GM21360 (cell line): ENCODE data around the gene PRKCB.

Experiments
- ATAC-seq: cut with Tn5 transposase; IDR thresholded peaks from one replicate; pipeline ENCODE4 v1.9.1; 2021; ENCODE audit warnings: mild to moderate bottlenecking, moderate library complexity; ENCODE audit not compliant: unreplicated experiment

Gene PRKCB

DNA sequence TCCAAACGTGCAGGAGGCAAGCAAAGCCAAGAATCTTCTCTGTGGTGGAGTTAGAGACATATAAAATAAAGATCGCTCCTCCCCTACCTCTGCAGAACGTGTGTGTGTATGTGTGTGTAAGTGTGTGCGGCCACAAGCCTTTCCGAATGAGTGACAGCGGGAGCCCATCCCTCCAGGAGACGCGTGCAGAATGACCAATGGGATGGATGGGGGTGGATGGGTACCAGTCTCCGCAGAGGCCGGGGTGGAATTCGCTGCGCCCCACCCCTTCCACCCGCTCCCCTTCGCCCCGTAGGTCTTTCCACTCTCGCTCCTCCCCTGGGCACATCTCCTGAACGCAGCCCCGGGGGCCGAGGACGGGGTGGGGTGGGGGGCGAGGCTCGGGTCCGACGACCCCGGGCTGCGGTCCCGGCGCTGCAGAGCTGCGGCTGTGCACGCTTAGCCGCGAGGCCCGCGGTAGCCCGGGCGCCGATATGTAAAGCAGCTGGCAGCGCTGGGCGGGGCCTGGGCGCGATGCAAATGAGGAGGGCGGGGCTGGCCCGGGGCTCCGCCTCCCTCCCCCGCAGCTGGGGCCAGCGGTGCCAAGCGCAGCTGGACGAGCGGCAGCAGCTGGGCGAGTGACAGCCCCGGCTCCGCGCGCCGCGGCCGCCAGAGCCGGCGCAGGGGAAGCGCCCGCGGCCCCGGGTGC is at the start of gene PRKCB:
TSS of gene PRKCB (plus strand) at position 594 of the 688 bp plus-strand sequence.
- peak; percentile 60 for ATAC-seq

DNA sequence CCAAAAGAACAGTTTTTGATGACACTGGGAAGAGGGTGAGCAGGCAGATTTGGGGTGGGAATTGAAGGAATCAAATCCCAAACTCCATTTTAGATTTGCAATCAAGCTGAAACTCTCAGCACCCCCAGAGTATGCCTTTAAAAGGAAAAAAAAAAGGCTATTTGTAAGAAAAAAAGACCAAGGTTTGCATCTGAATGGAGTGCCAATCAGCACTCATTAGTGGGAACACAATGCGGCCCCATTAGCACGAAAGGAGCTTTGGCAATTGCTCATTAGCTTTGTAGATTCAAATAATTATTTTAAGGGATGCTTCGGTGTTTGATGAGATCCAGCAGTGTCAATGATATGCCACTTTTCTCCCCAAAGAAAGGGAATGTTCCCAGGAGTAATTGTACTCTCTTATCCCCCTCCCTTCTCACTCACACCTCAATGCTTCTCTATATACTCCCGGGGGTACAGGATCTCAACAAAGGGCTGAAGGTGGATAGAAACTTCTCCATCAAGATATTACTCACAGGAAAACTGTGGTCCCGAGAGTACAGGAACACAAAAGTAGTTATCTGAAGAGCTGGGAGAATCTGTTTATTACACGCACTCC is 48.7 kb upstream of the PRKCB start:
- no peak for ATAC-seq

DNA sequence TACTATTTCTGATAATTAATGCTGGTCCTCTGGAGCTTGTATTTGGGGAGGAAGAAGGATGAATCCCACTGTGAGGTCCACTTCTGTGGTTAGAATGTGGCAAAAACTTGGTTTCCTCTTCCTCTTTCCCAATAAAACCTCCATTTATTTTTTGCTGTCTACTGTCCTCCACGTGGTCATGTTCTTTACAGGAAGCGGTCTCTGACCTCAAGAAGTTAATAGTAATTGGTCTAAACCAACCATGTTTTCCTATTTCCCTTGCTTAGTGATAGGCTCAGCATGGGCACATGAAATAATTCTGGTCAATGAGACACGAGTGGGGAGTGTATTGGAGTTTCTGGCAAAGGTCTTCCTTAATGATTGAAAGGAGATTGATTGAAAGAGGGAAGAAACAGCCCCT is 47.1 kb upstream of the PRKCB start:
- ATAC-seq = no peak

DNA sequence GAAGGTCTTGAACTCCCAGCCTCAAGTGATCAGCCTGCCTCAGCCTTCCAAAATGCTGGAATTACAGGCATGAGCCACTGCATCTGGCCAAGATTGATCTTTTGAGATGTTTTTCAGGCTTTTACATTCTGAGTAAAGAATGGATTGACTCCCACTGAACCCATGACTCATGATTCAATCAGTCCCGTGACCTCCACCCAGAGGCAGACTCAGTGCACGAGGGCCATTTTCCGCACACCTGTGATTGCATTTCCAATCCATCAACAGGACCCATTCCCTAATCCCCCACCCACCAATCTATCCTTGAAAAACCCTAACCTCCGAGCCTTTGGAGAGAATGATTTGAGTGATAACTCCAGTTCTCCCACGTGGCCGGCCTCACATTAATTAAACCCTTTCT is 40.4 kb upstream of the PRKCB start:
- no peak for ATAC-seq

DNA sequence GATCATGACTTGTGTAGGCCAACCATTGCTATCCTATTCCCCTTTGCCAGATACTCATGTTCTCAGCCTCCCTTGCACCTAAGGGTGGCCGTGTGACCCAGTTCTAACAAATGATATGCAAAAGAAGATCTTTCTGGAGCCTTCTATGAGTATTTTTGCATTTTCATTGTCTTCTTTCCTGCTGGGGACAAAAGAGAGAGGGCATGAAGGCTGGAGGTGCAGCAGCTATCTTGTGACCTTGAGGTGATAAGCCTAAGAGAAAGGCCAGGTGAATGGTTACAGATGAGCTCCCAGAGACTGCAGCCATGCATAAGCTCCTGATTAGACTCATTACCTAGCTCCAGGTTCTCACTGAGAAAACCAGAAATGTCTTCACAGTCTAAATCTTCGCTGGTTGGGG is 38.8 kb upstream of the PRKCB start:
- ATAC-seq = no peak

DNA sequence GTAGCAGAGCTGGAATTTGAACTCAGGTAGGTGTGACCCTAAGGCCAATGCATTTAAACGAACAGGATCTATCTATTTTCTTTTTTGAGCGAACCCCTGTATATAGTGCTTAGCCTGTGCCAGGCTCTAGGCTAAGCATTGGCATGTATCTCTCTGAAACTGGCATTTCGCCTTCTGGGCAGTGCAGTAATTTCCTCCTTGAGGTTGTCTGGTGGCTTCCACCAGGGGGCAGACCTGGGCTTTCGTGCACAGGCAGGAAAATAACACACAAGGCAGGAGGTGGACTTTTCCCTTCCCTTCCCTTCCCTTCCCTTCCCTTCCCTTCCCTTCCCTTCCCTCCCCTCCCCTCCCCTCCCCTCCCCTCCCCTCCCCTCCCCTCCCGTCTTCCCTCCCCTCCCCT is 34.4 kb upstream of the PRKCB start:
- no peak for ATAC-seq

DNA sequence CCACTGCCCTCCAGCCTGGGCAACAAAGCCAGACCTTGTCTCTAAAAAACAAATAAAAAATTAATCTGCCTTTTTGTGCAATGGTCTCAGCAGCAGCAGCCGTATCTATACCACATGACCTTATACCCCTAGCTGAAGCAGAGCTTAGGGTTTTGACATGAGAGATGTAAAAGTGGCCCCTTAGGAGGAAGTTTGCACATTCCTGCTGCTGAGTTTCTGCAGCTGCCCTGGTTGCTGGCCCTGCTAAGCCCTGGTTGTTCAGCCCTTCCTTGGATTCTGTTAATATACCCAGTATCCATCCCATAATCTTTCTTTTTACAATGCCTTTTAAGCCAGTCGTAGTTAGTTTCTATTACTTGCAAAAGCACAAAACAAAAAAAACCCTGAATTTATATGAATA is 33.0 kb upstream of the PRKCB start:
- no peak for ATAC-seq

DNA sequence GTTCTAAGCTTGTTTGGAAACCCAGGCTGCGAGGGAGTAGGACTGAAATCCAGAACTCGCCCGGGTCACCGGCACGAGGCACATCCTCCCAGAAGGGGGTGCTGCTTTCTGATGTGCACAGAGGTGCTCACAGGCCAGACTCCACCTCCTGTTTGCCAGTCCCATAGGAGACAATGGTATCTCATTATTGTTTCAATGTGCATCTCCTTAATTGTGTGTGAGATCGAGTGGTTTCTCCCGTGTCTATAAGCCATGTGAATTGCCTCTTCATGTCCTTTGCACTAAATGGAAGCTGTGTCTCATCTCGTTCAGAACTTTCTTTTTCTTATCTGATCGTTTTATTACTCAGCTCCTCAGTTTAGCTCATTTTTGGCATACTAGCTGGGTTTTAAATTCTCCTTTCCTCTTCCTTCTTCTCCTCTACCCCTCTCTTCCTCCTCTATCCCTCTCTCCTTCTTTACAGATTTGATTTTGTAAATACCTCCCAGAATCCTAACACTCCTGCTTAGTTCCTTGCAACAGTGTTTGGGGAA is 32.1 kb upstream of the PRKCB start:
- ATAC-seq = peak; percentile 60

DNA sequence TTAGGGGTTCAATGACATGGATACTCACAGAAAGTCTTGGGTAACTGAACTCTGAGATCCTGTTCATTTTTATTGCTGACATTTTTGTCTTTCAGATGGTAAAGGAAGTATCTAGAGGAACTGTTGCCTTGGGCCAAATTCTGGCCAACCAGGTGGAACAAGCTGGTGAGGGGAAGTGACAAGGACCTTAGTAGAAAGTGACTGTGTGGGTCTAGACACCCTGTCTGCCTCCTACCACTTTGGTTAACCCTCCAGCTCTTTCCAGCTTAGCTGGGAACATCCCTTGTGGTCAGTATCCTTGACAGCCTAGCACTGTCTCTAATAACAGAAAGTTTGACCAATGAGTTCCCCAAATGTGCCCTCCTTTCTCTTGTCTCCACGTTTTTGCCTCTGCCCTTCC is 28.8 kb upstream of the PRKCB start:
- ATAC-seq = no peak

DNA sequence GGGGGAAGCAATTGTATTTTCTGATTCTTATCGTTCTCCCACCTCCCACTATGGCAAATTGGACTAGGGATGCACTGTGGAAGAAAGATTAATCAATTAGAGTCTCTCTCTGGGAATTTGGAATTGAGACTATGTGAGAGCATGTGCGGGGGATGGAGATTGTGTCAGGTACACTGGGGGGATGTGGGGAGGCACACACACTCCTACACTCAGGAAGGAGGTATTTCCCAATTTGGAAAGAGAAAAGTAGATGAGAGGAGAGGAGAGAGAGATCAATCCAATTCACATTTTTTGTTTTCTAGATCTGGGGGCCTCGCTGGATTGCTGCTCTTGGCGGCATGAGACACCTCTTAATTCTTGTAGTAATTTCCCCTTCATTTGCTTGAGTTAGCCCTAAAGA is 14.3 kb upstream of the PRKCB start:
- no peak for ATAC-seq

DNA sequence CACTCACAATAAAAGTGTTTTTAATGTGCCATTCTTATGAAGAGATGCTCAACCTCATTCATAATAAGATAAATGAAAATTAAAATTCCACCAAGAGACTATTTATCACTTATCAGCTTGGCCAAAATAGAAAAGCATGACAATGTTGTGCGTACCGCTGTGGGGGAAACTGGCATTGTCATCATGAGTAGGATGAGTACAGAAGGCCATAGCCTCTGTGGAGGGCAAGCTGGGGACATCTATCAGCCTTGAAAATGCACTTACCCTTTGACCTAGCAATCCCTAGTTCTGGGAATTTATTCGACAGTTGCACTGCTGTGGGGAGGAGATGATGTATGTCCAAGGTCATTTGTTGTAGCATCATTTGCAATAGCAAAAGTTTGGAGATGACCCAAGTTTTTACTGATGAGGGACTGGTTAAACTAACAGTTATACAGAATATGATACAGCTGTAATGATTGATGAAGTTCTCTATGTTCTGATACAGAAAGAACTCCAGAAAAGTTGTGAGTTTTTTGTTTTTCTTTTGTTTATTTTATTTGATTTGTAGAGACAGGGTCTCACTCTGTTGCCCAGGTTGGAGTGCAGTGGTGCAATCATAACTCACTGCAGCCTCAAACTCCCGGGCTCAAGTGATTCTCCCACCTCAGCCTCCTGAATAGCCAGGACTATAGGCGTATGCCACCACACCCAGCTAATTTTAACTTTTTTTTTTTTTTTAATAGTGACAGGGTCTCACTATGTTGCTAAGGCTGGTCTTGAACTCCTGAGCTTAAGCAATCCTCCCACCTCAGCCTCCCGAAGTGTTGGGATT is 13.7 kb upstream of the PRKCB start:
- no peak for ATAC-seq

DNA sequence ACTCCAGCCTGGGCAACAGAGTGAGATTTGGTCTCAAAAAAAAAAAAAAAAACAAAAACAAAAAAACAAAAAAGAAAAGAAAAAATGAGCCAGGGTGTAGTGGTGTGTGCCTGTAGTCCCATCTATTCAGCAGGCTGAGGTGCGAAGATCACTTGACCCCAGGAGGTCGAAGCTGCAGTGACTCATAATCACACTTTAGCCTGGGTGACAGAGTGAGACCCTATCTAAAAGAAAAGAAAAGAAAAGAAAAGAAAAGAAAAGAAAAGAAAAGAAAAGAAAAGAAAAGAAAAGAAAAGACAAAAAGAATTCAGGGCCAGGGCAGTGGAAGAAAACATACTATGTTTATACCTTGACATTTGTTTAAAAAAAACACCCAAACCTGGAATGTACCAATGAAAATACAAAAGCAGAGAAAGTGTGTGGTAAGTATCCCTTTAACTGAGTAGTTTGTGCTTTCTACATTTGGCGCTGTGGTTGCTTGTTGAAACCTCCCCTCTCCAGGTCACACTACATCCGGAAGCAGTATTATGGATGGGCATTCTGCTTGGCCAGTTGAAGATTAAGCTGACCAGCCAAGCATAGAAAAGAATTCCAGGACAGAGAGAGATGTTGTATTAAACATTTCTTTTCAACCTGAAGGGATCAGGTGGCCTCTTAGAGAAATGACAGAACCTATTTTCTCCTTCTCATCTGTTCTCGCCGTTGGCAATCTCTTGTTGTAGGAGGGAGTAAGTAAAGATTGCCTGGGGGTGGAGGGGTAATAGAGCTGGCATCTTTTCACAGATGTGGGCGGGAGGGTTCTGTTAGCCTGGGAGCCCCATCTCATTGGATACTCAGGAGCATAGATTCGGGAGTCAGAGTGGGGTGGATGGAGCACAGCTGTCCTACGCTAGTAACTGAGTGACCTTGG is 12.1 kb upstream of the PRKCB start:
- no peak for ATAC-seq

DNA sequence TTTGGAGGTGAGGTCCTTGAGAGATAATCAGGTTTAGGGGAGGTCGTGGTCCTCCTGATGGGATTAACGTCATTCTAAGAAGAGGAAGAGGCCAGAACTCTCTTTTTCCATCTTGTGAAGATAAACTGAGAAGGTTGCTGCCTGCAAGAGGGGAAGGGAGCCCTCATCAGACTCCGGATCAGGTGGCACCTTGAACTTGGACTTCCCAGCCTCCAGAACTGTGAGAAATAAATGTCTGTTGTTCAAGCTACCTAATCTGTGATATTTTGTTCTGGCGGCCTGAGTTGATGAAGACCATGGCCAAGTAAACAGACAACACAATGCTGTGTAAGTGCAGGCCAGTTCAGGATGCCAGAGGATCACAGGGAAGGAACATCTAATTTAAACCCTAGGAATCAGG is 10.9 kb upstream of the PRKCB start:
- ATAC-seq = no peak

DNA sequence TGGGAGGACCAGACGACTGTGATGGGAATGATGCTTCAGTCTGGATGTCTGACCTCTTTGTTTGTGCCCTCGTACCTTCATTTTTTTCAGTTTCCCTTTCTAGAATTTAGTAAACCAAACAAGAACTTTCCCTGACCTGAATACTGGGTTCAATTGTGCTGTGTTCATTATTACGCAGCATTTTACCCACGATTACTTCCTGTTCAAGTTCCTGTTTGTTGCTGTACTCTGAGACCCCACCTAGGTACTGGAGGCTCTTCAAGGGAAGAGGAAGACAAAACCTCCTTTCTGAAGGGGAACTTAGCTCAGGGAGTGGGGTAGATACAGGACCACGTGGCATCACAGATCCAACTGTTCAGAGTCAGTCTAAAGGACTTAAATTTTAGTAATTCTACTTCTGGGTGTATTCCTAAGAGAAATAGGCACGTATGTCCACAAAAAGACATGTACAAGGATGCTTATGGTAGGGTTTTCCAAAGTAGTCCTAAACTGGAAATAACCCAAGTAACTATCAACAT is 9.2 kb upstream of the PRKCB start:
- peak; percentile 68 for ATAC-seq

DNA sequence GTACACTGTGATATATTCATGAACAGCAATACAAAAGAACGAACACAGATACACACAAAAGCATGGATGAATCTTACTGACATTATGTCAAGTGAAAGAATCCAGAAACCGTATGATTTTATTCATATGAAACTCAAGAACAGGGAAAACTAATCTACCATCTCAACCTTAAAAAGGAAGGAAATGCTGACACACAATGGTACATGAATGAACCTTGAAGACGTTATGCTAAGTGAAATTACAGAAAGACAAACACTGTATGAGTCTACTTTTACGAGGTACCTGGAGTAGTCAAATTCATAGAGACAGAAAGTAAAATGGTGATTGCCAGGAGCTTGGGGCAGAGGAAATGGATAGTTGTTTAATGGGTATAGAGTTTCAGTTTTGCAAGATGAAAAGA is 8.7 kb upstream of the PRKCB start:
- ATAC-seq = peak; percentile 51

DNA sequence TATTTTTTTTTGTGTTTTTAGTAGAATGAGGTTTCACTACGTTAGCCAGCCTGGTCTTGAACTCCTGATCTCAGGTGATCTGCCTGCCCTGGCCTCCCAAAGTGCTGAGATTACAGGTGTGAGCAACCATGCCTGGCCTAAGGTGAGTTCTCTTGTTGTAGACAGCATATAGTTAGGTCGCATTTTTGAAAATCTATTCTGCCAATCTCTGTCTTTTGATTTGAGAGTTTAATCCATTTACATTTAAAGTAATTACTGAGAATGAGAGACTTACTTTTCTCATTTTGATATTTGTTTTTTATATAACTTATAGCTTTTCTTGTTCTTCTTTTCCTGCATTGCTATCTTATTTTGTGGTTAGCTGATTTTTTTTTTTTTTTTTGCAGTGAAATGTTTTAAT is 6.3 kb upstream of the PRKCB start:
- no peak for ATAC-seq

DNA sequence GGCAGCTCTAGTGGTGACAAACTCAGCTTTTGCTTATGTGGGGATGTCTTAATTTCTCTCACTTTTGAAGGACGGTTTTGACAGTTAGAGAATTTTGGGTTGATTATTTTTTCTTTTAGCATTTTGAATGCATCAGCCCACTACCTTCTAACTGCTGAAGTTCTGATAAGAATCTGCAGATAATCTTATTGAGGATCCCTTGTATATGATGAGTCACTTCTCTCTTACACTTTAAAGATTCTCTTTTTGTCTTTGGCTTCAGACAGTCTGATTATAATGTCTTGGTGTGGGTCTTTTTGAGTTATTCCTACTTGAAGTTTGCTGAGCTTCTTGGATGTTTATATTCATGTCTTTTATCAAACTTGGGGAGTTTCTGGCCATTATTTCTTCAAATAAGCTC is 5.5 kb upstream of the PRKCB start:
- ATAC-seq = no peak

DNA sequence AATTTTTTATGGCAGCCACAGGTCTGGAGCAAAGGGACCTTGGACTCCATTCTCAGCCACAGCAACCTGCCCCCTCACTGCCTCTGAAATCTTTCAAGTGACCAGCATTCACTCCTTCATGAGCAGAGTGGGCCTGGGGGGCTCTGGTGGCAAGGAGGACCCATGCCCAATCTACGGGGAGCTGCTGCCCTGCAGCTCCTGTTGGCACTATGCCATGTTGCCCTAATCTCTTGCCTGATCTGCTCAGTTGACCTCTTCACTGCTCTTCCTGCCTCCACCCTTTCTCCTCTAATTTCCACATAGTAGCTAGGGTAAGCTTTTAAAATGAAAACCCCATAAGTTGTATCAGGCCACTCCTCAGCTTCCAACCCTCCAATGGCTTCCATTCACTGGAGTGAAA is 2.9 kb upstream of the PRKCB start:
- no peak for ATAC-seq

DNA sequence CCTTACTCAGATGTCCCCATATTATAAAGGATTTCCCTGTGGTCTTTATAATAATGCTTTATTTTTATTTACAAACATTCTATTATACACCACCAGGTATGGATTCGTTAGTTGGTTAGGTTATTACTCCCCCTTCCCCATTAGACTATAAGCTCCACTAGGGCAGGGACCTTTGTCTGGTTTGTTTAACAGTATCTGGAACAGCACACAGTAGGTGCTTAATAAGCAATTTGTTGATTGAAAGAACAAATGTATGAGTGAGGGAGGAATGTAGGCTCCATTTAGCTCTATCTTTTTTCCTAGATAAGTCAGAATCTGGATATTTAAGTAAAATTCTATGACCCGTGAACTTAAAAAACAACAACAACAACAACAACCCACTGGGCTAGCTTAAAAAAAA is 2.3 kb upstream of the PRKCB start:
- no peak for ATAC-seq

DNA sequence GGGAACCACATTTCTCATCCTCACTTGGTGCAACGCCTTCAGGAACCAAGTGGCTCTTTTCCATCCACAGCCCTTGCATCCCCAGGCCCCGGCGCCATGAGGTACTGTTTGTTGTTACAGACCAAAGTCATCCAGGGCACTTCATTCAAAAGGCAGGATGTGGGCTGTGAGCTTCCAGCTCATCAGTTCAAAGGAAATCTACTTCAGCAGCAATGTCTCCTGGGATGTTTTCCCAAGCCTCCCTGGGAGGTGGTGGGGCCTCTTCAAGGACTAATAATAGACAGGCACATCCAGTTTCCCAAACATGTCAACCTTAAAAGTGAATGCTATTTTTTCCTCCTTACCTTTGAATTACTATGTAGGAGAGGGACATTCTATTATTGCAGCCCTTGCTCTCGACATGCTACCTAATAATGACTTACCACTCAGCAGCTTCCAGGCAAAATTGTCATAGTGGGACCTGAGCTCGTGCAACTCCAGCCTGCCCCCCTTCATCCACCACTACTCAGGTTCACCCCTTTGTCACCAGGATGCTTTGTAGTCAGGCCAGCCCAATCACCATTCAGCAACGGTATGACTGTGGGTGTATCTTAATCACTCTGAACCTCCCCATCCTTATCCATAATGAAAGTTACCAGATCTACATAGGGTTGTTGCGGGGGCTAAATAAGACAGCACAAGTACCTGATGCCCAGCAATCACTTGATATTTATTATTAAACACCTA is 1.7 kb upstream of the PRKCB start:
- no peak for ATAC-seq
